Left renal pelvis (tissue), 4 donors: Measurements from ENCODE around the gene GTF3C1. TPM values are rescaled to one million over a fixed set of nuclear protein-coding genes. Genes with fewer than 3 reads are reported as not detected.

Experiments used
- DNase-seq, 4 donors: peaks; one replicate each; pipeline ENCODE4 v3.0.0-alpha.2; 2013; ENCODE audit warnings: low read depth in 4 of 4, low spot score in 3 of 4
- polyA plus RNA-seq, 4 donors: library from polyadenylated mRNA; unstranded; fragments of 120-200 nt; gene quantifications; one replicate each; pipeline ENCODE4 v1.2.1, GENCODE V29; 2013; ENCODE audit not compliant: insufficient read length in 4 of 4

The GTF3C1 gene
- polyA plus RNA-seq, 4 donors: 70.9 to 97.3 (median 82.7) TPM

- DNase-seq: no peak
These were observed 117.8 kb downstream of the GTF3C1 start for GRCh38 chr16:27431773-27432532.

- no peak for DNase-seq
These were observed 118.7 kb downstream of the GTF3C1 start for GRCh38 chr16:27430923-27431484.

- DNase-seq: no peak
These were observed 119.2 kb downstream of the GTF3C1 start for GRCh38 chr16:27430512-27430911.

GRCh38 chr16:27429981-27430441 is 119.7 kb downstream of the GTF3C1 start:
- DNase-seq: no peak

- no peak for DNase-seq
These were observed 120.3 kb downstream of the GTF3C1 start for GRCh38 chr16:27429330-27429871.

GRCh38 chr16:27428026-27428785 is 121.5 kb downstream of the GTF3C1 start:
- no peak for DNase-seq

- no peak for DNase-seq
These were observed 122.2 kb downstream of the GTF3C1 start for GRCh38 chr16:27427538-27427937.

- DNase-seq: no peak
These were observed 123.0 kb downstream of the GTF3C1 start for GRCh38 chr16:27426423-27427408.

GRCh38 chr16:27425961-27426360 is 123.8 kb downstream of the GTF3C1 start:
- no peak for DNase-seq

- no peak for DNase-seq
These were observed 124.8 kb downstream of the GTF3C1 start for GRCh38 chr16:27424772-27425498.

GRCh38 chr16:27421961-27422740 is 127.6 kb downstream of the GTF3C1 start:
- no peak for DNase-seq

GRCh38 chr16:27417047-27417671 is 132.6 kb downstream of the GTF3C1 start:
- no peak for DNase-seq

GRCh38 chr16:27414788-27415431 is 134.8 kb downstream of the GTF3C1 start:
- DNase-seq: no peak

GRCh38 chr16:27413956-27414355 is 135.8 kb downstream of the GTF3C1 start:
- DNase-seq: no peak

GRCh38 chr16:27410761-27411160 is 139.0 kb downstream of the GTF3C1 start:
- no peak for DNase-seq
